Ovary (tissue), 3 donors: ENCODE measurements around the gene MAG.

ENCODE experiments used
- CTCF ChIP-seq, 3 donors: fragments of 450-650 bp in 2 of 3; fragments of 200-600 bp in 1 of 3; IDR thresholded peaks; one replicate each; pipeline versions ENCODE4 v1.5.1 to v1.8.0; 2016 to 2022; ENCODE audit warnings: antibody characterized with exemption in 3 of 3, mild to moderate bottlenecking in 1 of 3
- EP300 ChIP-seq: sonication (generic); formaldehyde crosslinking; IDR thresholded peaks from one replicate; pipeline ENCODE4 v1.6.1; 2017; ENCODE audit warnings: antibody characterized with exemption
- donor health status: DM: no; HTN: no; CAD: no.

GRCh38 chr19:35342430-35342829 is 50.5 kb downstream of the MAG start:
- no peak for TF ChIP-seq CTCF (IDR thresholded peaks at IDR 0.05)
- no peak for TF ChIP-seq EP300
